ENCODE results near the gene TPD52L2.

DNA sequence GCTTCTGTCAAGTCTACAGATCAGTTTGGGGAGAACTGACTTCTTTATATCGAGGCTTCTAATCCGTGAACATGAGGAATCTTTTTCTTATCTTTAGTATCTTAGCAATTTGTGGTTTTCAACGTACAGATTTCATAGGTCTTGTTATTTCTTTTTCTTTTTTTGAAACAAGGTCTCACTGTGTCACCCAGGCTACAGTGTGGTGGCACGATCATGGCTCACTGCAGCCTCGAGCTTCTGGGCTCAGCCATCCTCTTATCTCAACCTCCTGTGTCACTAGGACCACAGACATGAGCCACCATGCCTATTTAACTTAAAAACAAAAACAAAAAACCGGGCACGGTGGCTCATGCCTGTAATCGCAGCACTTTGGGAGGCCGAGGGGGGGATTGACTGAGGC is 59.2 kb downstream of the TPD52L2 start:
- TF ChIP-seq, protein P1, sequence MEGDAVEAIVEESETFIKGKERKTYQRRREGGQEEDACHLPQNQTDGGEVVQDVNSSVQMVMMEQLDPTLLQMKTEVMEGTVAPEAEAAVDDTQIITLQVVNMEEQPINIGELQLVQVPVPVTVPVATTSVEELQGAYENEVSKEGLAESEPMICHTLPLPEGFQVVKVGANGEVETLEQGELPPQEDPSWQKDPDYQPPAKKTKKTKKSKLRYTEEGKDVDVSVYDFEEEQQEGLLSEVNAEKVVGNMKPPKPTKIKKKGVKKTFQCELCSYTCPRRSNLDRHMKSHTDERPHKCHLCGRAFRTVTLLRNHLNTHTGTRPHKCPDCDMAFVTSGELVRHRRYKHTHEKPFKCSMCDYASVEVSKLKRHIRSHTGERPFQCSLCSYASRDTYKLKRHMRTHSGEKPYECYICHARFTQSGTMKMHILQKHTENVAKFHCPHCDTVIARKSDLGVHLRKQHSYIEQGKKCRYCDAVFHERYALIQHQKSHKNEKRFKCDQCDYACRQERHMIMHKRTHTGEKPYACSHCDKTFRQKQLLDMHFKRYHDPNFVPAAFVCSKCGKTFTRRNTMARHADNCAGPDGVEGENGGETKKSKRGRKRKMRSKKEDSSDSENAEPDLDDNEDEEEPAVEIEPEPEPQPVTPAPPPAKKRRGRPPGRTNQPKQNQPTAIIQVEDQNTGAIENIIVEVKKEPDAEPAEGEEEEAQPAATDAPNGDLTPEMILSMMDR (conservative IDR thresholded peaks at IDR 0.05; ENCODE audit: low read length), result no peak
- no peak for TF ChIP-seq EZH2phosphoT487 (IDR thresholded peaks at IDR 0.05; ENCODE audit: borderline replicate concordance)

All from Loucy (cell line).